AML-193 (cell line): ENCODE results near the gene ASF1B.
"Not testable (repeated sequence)": the region's sequence is repeated elsewhere in the genome, so short reads cannot be mapped to it uniquely, and the experiment has no call there.

Source experiments
- DNase-seq, 2 experiments: peaks; one replicate each; lab custom pipeline; 2025; lab: John Stamatoyannopoulos, UW

ASF1B gene

DNA sequence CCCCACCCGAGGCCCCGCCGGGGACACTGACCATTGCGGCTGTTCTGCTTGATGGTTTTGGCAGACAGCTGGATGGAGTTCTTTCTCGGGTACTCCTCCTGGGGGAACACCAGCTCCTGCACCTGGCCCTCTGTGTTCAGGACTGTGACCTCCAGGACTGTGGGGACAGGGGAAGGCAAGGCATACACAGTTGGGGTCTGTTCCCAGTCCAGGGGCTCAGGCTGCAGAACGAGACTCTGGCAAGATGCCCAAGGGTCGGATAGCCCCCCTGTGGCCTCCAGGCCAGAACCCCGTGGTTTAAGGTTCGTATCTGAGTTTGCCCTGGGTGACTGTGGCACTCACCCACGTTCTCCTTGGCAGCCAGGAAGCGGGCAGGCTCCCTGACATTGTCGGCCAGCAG is 22.7 kb upstream of the ASF1B start:
- no peak for DNase-seq

DNA sequence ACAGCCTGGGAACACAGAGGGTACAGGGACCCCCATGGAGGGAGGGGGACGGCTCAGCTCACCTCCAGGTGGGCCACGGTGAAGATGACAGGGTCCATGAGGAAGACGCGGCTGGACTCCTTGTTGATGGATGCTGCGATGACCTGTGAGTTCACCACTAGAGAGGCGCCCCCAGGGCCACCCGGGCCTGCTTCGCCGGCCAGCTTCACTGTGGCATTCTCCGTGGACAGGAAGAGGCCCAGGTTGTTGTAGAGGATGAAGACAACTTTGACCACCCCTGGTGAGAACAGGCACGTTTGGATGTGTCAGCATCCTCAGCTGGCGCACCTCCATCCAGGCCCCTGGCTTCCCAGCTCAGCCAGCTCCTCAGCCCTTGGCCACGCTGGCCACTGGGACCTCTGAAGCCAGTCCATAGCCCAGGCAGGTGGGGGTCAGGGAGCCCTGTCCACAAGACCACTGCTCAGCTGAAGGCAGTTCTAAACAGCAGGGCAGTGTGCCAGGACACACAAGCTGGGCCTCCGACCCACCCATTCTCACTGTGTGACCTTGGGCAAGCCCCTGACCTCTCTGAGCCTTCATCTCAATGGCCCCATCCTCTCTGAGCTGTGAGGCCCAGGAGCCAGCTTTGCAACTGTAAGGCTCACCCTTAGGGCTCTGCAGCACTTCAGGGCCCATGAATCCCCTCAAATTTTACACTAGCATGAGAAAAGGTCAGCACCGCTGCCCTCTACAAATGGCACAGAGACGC is 22.1 kb upstream of the ASF1B start:
- no peak for DNase-seq

- no peak for DNase-seq
Observed at GRCh38 chr19:14156971-14157717, 20.8 kb upstream of the ASF1B start.

DNA sequence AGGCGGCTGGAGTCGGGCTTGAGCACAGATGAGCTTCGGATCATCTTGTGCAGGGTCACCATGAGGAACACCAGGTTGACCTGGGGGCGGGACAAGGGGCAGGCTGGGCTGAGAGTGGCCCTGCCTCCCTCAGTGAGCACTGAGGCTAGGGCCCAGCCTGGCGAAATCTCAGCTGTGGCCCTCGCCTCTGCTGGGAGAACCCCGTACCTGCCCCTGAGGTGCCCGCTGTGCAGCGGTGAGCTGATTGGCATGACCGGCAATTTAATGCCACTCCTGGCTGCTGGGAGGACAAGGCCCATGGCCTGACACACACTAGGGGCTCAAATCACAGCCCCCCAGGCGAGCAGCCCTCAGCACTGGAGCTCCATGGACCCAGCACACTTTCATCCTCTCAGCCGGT is 19.7 kb upstream of the ASF1B start:
- no peak for DNase-seq

- DNase-seq: no peak
Observed at GRCh38 chr19:14155371-14155770, 19.0 kb upstream of the ASF1B start.

DNA sequence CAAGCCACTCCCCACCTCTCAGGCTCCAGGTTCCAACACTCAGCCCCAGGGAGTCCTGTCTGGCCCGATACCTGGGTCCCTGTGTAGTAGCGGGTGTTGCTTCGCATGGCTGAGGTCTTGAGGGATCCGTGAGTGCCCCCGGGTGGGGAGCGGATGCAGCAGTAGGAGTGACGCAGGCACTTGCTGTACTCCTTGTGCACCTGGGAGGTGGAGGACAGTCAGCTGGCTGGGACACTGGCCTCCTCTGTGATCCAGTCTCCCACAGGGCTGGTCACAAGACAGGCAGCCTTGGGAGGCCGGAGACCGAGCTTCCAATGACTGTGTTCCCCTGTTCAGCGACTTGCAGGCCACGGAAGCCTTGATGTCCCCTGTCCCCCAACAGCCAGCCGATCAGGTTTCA is 16.3 kb upstream of the ASF1B start:
- DNase-seq: no peak

DNA sequence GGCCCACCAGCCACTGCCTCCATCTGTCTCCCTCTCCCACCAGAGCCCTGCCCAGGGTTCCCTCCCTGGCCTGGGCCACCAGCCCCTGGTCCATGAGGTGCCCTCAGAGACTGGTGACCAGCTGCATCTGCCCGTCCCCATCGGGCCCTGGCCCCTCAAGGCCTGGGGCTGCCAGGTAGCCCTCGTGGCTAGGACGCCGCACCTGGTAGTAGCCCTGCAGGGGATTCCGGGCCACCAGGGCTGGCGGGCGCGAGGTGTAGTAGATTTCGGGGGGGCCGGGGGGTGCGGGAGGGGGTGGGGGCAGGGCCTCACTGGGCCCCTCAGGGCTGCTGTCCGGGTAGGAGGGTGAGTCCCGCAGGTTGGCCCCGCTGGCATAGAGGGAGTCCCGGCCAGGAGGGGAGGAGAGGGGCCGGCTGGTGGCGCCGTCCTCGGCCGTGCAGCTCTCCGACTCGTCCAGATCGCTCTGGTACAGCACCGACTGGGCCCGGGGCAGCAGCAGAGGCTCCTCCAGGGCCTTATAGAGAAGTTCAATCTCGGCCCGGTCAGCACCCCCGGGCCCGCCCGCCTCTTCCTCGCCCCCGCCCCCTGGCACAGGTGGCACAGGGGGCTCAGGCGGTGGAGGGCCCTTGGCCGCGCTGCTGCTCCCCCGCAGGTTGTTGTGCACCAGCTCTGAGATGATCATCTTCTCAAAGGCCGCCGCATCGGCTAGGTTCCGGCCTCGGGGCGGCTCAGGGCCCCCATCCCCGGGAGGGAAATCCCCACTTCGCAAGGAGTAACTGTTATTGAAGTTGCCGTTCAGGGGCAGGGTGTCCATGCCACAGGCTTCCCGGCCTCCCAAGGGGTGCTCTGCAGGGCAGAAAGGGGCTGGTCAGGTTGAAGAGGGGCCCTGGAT is 14.6 kb upstream of the ASF1B start:
- DNase-seq: no peak

DNA sequence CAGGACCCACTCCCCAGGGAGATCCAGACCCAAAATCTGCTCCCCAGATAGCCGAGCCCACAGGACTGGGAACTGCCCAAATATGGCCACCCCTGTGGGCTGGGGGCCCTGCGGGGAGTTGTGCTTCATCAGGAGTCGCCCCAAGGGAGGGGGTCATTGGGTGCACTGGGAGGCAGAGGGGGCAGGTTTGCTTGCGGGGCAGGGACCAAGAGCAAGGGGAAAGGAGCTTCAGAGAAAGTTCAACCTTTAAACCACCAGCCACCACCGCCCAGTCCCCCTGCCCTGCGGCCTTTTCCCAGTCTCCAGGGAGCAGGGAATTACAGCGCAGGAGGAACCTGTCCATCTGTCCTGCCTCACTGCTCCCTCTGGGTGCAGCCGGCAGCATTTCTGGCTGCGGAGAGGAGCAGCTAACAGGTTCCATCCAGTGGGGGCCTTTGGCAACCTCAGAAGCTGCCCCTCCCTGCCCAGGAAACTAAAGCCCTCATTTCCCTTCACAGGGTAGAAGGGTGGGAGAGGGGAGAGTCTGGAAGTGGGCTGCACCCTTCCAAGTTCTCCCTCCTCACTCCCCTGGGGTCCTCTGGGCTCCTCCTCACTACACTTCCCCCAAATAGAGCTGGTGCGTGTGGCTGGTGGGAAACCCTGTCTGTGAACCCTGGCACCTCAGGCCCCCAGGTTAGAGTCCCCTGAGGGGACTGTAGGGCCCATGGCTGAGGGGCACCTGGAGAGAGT is 13.8 kb upstream of the ASF1B start:
- no peak for DNase-seq

DNA sequence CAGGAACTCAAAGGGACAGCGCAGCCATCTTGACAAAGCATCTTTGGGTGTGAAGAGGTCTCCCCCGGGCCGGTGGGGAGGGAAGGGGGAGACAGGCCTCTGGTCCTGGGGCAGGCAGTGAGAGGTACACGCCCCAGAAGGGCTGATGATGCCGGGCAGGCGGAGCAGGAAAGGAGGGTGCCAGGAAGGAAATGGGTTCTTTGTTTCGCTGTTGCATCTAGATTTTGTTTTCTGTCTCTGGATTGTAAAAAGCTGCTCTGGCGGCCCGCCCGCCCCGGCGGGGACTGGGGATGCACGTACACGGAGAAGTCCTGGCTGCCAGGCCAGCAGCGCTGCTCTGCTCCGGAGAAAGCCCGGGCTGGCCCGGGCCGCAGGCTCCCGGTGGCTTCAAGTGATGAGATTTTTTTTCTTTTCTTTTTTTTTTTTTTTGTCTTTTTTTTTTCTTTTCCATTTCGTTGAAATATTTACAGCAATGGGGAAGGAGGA is 13.2 kb upstream of the ASF1B start:
- no peak for DNase-seq

GRCh38 chr19:14148751-14149410 is 12.5 kb upstream of the ASF1B start:
- no peak for DNase-seq

DNA sequence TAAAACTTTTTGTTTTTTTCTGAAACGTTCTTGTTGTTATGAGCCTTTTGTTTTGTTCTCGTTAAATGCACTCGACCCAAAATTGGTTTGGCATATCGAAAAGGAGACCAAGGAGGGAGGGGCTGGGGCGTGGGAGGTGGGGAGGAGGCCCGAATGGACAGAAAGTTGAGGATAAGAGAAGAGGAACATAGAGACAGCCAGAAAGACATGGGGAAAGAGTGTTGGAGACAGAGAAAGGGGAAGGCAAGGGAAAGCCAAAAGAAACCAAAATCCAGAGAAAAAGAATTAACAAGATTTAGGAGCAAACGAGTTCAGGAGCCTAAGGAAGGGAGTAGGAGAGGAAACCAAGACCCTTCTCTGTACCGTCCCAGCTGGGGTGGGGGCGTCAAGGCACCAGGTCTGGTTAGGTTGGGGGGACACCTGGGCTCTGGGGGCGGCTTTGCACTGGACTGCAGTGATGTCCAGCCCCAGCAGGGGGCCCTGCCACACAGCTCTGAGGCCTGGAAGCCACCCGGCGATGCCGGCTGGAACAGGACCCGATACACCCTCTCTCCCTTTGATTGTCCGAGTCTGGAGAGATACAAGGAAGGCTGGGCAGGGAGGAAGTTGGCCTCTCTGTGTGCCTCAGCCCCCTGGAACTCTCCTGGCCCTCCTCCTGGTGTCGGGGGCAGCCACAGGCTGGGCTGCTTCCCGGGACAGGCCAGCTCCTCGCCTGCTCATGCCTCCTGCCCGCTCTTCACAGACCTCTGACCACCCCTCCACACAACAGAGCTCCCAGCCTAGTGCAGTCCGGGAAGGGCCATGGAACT is 11.6 kb upstream of the ASF1B start:
- DNase-seq: peak in 1 of 2 experiments; percentile 13

DNA sequence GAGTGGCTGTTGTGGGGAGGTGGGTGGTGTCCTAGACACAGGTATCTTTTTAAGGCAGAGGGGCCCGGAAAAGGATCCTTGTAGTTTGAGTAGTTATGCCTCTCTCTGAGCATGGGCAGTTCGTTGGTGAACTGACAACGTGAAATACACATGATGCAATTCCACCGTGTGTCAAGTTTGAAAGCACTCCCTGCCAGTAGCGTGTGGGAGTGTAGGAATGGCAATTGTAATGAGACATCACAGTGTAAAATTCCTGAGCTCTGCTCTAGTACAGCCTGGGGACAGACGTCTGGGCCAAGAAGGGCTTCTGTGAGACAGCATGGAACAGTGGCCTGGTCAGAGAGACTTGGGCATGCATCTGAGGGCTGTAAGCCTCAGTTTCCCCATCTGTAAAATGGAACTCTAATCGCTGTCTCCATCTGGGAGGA is 10.4 kb upstream of the ASF1B start:
- DNase-seq: no peak

- DNase-seq: not testable (repeated sequence)
Observed at GRCh38 chr19:14146169-14146568, 9.8 kb upstream of the ASF1B start.

GRCh38 chr19:14145381-14145780 is 9.0 kb upstream of the ASF1B start:
- no peak for DNase-seq

DNA sequence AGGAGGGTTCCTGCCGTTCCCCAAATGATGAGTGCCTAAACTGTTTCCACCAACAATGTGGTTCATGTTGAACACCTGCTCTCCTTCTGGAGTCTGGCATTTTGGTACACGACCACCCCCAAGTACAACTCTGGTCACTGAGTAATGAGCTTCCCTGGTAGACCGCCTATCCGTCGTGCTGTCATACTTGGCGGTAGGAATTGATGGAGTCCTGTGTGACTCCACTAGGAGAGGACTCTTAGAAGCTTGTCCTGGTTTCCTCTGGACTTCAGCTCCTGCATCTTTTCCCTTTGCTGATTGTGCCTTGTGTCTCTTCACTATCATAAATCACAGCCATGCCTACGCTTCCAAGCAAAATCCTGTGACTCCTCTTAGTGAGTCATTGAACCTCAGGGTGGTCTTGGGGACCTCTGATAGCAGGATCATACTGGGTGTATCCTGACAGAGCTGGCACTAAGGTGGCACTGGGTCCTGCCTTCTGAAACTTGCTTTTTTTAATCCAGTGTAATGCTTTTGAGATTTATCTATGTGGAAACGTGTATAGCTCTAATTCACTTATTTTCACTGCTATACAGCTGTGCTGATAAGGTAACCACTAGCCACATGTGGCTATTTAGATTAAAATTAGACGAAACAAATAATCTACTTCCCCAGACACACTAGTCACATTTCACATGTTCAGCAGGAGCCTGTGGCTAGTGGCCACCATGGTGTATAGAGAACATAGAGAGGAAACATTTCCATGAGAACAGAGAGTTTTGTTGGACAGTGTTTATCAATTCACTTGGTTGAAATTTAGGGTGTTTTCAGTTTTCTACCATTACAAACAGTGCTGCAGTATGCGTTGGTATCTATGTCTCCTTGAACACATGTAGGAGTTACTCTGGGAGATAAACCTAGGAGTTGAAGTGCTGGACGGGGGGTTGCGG is 6.1 kb upstream of the ASF1B start:
- DNase-seq: no peak

DNA sequence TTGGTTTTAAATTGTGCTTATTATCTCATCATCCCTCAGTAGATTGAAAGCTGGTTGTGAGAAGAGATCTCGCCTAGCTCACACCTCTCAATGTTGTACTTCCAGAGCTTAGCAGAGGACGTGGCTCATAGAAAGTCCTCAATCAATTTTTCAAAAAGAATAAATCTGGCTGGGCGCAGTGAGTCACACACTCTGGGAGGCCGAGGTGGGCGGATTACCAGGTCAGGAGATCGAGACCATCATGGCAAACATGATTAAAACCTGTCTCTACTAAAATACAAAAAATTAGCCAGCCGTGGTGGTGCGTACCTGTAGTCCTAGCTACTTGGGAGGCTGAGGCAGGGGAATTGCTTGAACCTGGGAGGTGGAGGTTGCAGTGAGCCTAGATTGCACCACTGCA is 4.7 kb upstream of the ASF1B start:
- no peak for DNase-seq

DNA sequence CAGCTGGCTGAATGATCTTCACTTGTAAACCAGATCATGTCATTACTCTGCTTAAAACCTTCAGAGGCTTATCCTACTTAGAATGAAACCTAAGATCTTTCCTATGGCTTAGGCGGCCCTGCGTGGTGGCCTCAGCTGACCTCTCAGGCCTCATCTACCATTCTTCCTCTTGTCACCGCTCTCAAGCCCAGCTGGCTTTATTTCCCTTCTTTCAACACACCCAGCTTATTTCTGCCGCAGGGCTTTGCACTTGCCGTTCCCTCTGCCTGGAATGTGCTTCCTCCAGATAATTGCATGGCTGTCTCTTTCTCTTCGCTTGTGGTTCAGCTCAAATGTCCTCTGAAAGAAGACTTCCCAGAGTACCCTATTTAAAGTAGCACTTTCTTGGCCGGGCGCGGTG is 3.6 kb upstream of the ASF1B start:
- peak; percentile 88 to 91 for DNase-seq

DNA sequence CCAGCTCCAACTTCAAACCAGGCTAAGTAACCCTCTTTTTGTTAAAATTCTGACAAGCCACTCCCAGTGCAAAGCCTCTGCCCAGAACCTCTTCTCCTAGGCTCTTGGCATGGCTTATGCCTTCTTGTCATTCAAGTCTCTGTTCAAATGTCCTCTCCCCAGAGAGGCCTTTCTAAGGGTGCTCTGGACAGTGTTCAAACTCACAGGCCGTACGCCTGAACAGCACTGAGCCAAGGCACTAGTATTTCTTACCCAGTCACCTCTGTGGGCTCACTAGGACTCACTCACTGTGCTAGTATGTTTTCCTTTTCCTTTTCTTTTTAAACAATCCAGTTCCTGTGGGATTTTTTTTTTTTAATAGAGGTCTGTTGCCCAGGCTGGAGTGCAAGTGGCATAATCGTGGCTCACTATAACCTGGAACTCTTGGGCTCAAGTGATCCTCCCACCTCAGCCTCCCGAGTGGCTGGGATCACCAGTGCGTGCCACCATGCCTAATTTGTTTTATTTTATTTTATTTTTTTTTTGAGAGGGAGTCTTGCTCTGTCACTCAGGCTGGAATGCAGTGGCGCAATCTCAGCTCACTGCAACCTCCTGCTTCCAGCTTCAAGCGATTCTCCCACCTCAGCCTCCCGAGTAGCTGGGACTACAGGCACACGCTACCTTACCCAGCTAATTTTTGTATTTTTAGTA is 2.3 kb upstream of the ASF1B start:
- no peak for DNase-seq
